H1 (cell line): ENCODE measurements around the gene PTGIR. TPM values are rescaled to one million over a fixed set of nuclear protein-coding genes. Genes with fewer than 3 reads are reported as not detected.

ENCODE experiments used
- CTCF ChIA-PET: fragments of 300-600 bp; sonication (Branson Sonifier 250); formaldehyde crosslinking; loops from one replicate; lab custom pipeline; 2021; ENCODE audit not compliant: partially characterized antibody; lab: Charles Lee
- POLR2A ChIA-PET: fragments of 300-600 bp; sonication (Branson Sonifier 250); formaldehyde crosslinking; loops from one replicate; lab custom pipeline; 2021; ENCODE audit warnings: inconsistent platforms; ENCODE audit not compliant: partially characterized antibody; lab: Charles Lee
- DNase-seq, 2 experiments: peaks; one replicate each; pipeline versions ENCODE4 v3.0.0 to v3.0.0-alpha.2; 2010 to 2022; ENCODE audit warnings: low spot score in 2 of 2, low read depth in 1 of 2, mixed read lengths in 1 of 2
- FAIRE-seq: peaks from 2 replicates; lab custom pipeline; 2011; peaks lifted over from hg19 to GRCh38; lab: Jason Lieb, UNC
- H2AFZ ChIP-seq: 2 replicates; pipeline ENCODE4 v1.8.1; 2012; ENCODE audit warnings: low read length, inconsistent platforms
- H2AK5ac ChIP-seq: 2 replicates; pipeline ENCODE4 v1.6.1; 2013; ENCODE audit warnings: low read depth, low read length
- H2BK120ac ChIP-seq: replicated peaks from 2 replicates; pipeline ENCODE3; 2013; ENCODE audit warnings: low read depth, low read length, inconsistent platforms
- H2BK12ac ChIP-seq: 2 replicates; pipeline ENCODE4 v1.6.1; 2013; ENCODE audit warnings: low read depth, low read length
- H2BK15ac ChIP-seq: 2 replicates; pipeline ENCODE4 v1.6.1; 2013; ENCODE audit warnings: low read length
- H2BK20ac ChIP-seq: 2 replicates; pipeline ENCODE4 v1.6.1; 2013; ENCODE audit warnings: low read length
- H2BK5ac ChIP-seq: 2 replicates; pipeline ENCODE4 v1.6.1; 2013; ENCODE audit warnings: low read depth, low read length
- H3K14ac ChIP-seq: 2 replicates; pipeline ENCODE4 v1.6.1; 2013; ENCODE audit warnings: inconsistent platforms; ENCODE audit not compliant: insufficient read length
- H3K18ac ChIP-seq: 2 replicates; pipeline ENCODE4 v1.6.1; 2013; ENCODE audit warnings: low read length; ENCODE audit errors: extremely low read depth
- H3K23ac ChIP-seq: 2 replicates; pipeline ENCODE4 v1.6.1; 2013; ENCODE audit warnings: inconsistent platforms; ENCODE audit not compliant: insufficient read length
- H3K23me2 ChIP-seq: 2 replicates; pipeline ENCODE4 v1.6.1; 2013; ENCODE audit warnings: low read depth, low read length
- H3K27ac ChIP-seq: 2 replicates; pipeline ENCODE4 v1.6.1; 2011; ENCODE audit warnings: low read depth, low read length, inconsistent platforms
- H3K27me3 ChIP-seq, 4 experiments: replicated peaks in 1 of 4; 1 replicate in 1 of 4; 2 replicates in 3 of 4; pipeline versions ENCODE4 v1.6.1 to v1.8.1; 2011 to 2013; ENCODE audit warnings: low read length in 3 of 4, mild to moderate bottlenecking in 3 of 4, inconsistent platforms in 2 of 4, mixed read lengths in 2 of 4, moderate library complexity in 1 of 4; ENCODE audit not compliant: control insufficient read depth in 3 of 4, insufficient read depth in 3 of 4; ENCODE audit errors: extremely low read depth in 1 of 4
- H3K36me3 ChIP-seq, 4 experiments: 2 replicates each; pipeline versions ENCODE4 v1.6.1 to v1.8.1; 2011 to 2013; ENCODE audit warnings: mild to moderate bottlenecking in 4 of 4, low read length in 3 of 4, moderate library complexity in 2 of 4, control low read depth in 1 of 4, inconsistent platforms in 1 of 4; ENCODE audit not compliant: insufficient read depth in 4 of 4, control insufficient read depth in 2 of 4
- H3K4ac ChIP-seq: replicated peaks from 2 replicates; pipeline ENCODE3; 2013; ENCODE audit warnings: low read length, low read depth, mixed read lengths, inconsistent platforms; ENCODE audit not compliant: insufficient read length
- H3K4me1 ChIP-seq, 4 experiments: replicated peaks in 1 of 4; 1 replicate in 1 of 4; 2 replicates in 3 of 4; pipeline versions ENCODE4 v1.6.1 to v1.8.1; 2011 to 2013; ENCODE audit warnings: low read length in 3 of 4, inconsistent platforms in 2 of 4, mixed read lengths in 1 of 4; ENCODE audit not compliant: insufficient read depth in 4 of 4, control insufficient read depth in 3 of 4
- H3K4me2 ChIP-seq, 2 experiments: 2 replicates each; pipeline versions ENCODE4 v1.6.1 to v1.8.1; 2011 to 2013; ENCODE audit warnings: low read depth in 2 of 2, low read length in 2 of 2, control low read depth in 1 of 2, inconsistent platforms in 1 of 2, mild to moderate bottlenecking in 1 of 2; ENCODE audit not compliant: insufficient read depth in 1 of 2
- H3K4me3 ChIP-seq, 4 experiments: fragments of 200-600, 300-600 bp in 1 of 4; sonication (generic), shearing (Covaris generic), sonication (Bioruptor Twin) in 1 of 4; 2 replicates each; pipeline versions ENCODE4 v1.5.1 to v1.8.1; 2011 to 2016; ENCODE audit warnings: low read length in 4 of 4, low read depth in 3 of 4, control low read depth in 2 of 4, inconsistent platforms in 2 of 4, mild to moderate bottlenecking in 2 of 4, mixed read lengths in 1 of 4, moderate library complexity in 1 of 4; ENCODE audit not compliant: insufficient read depth in 2 of 4; ENCODE audit errors: extremely low read depth in 1 of 4
- H3K56ac ChIP-seq: replicated peaks from 2 replicates; pipeline ENCODE3; 2013; ENCODE audit warnings: low read depth, mild to moderate bottlenecking, mixed read lengths, low read length, inconsistent platforms; ENCODE audit not compliant: insufficient read length
- H3K79me1 ChIP-seq: 2 replicates; pipeline ENCODE4 v1.6.1; 2013; ENCODE audit warnings: low read depth, low read length, control low read depth
- H3K79me2 ChIP-seq, 2 experiments: 2 replicates each; pipeline versions ENCODE4 v1.6.1 to v1.8.1; 2012 to 2013; ENCODE audit warnings: low read length in 2 of 2, mild to moderate bottlenecking in 2 of 2, inconsistent platforms in 1 of 2; ENCODE audit not compliant: insufficient read depth in 2 of 2, control insufficient read depth in 1 of 2
- H3K9ac ChIP-seq, 4 experiments: replicated peaks in 1 of 4; 1 replicate in 1 of 4; 2 replicates in 3 of 4; pipeline versions ENCODE4 v1.6.1 to v1.8.1; 2011 to 2013; ENCODE audit warnings: low read depth in 3 of 4, low read length in 3 of 4, control low read depth in 2 of 4, mild to moderate bottlenecking in 2 of 4, moderate library complexity in 2 of 4, inconsistent platforms in 1 of 4; ENCODE audit errors: extremely low read depth in 1 of 4
- H3K9me3 ChIP-seq, 2 experiments: 2 replicates each; pipeline versions ENCODE4 v1.6.1 to v1.8.1; 2012 to 2013; ENCODE audit warnings: mild to moderate bottlenecking in 2 of 2, moderate library complexity in 2 of 2, control low read depth in 1 of 2, inconsistent platforms in 1 of 2, low read depth in 1 of 2, low read length in 1 of 2, mixed read lengths in 1 of 2; ENCODE audit not compliant: insufficient read depth in 2 of 2
- H4K20me1 ChIP-seq, 2 experiments: replicated peaks in 1 of 2; 2 replicates each; pipeline versions ENCODE3 to v1.8.1; 2011 to 2013; ENCODE audit warnings: inconsistent platforms in 2 of 2, low read length in 2 of 2, mild to moderate bottlenecking in 1 of 2; ENCODE audit not compliant: insufficient read depth in 2 of 2, control insufficient read depth in 1 of 2
- H4K5ac ChIP-seq: 2 replicates; pipeline ENCODE4 v1.6.1; 2013; ENCODE audit warnings: low read length, low read depth, mixed read lengths, inconsistent platforms; ENCODE audit not compliant: insufficient read length
- H4K8ac ChIP-seq: 2 replicates; pipeline ENCODE4 v1.8.0; 2013; ENCODE audit warnings: mild to moderate bottlenecking, moderate library complexity, low read length, inconsistent platforms; ENCODE audit not compliant: insufficient read depth; ENCODE audit errors: extremely low read depth
- H4K91ac ChIP-seq: replicated peaks from 2 replicates; pipeline ENCODE3; 2013; ENCODE audit warnings: low read length, mixed read lengths, inconsistent platforms; ENCODE audit not compliant: insufficient read length
- CHD2 ChIP-seq: IDR thresholded peaks from 2 replicates; pipeline ENCODE4 v1.6.1; 2012; ENCODE audit warnings: low read length, improper control_type of control experiment
- GABPA ChIP-seq: IDR thresholded peaks from 2 replicates; pipeline ENCODE4 v1.6.1; 2011; ENCODE audit warnings: mild to moderate bottlenecking, low read length, moderate library complexity, borderline replicate concordance; ENCODE audit not compliant: insufficient read depth
- GTF2F1 ChIP-seq: IDR thresholded peaks from 2 replicates; pipeline ENCODE4 v1.6.1; 2012; ENCODE audit warnings: low read depth, low read length, improper control_type of control experiment, borderline replicate concordance
- RFX5 ChIP-seq: IDR thresholded peaks from 2 replicates; pipeline ENCODE4 v1.6.1; 2011; ENCODE audit warnings: low read depth, low read length, improper control_type of control experiment, borderline replicate concordance
- SP1 ChIP-seq: IDR thresholded peaks from 2 replicates; pipeline ENCODE4 v1.6.1; 2011; ENCODE audit warnings: low read depth, low read length
- SP2 ChIP-seq: IDR thresholded peaks from 2 replicates; pipeline ENCODE4 v1.6.1; 2012; ENCODE audit warnings: mild to moderate bottlenecking, low read length, inconsistent platforms
- TAF7 ChIP-seq: optimal IDR thresholded peaks from 2 replicates; pipeline ENCODE3; 2011; ENCODE audit warnings: low read depth, mild to moderate bottlenecking, inconsistent platforms, low read length, moderate library complexity, borderline replicate concordance
- WGBS, 2 experiments: shearing (Covaris generic) in 1 of 2; methylation state at CpG; one replicate each; pipeline versions ENCODE4 v1.1.6 to v1.1.7; 2013 to 2015; ENCODE audit warnings: low lambda C conversion rate in 2 of 2, mixed read lengths in 2 of 2, inconsistent platforms in 1 of 2, low coverage in 1 of 2, missing lambda C conversion rate in 1 of 2; ENCODE audit not compliant: insufficient replicate concordance in 2 of 2, insufficient coverage in 1 of 2, insufficient read length in 1 of 2; ENCODE audit errors: extremely low coverage in 1 of 2, missing lambda C conversion rate in 1 of 2; 5-methylcytosine and 5-hydroxymethylcytosine counted together
- long read RNA-seq, 2 experiments: library from RNA in 1 of 2; library from capped mRNA in 1 of 2; stranded (forward); transcript quantifications; one replicate each; pipeline ENCODE4 v2.0.0, GENCODE V29; 2021; ENCODE audit warnings: inconsistent platforms in 1 of 2
- polyA minus RNA-seq, 3 experiments: library from RNA; depleted of rRNA, polyadenylated mRNA; stranded (reverse); fragments of >200 nt; gene quantifications; 1 replicate in 2 of 3; 2 replicates in 1 of 3; pipeline ENCODE4 v1.2.3, GENCODE V29; 2011
- polyA plus RNA-seq, 7 experiments: library from polyadenylated mRNA; depleted of rRNA in 3 of 7; stranded (reverse) in 5 of 7; unstranded in 2 of 7; fragments of >200 nt in 5 of 7; fragments of 200-250 nt in 2 of 7; gene quantifications; 1 replicate in 5 of 7; 2 replicates in 1 of 7; 4 replicates in 1 of 7; pipeline versions ENCODE4 v1.2.1 to v1.2.3, GENCODE V29; 2011 to 2013; ENCODE audit warnings: missing spikeins in 2 of 7, mixed read lengths in 2 of 7
- total RNA-seq: library from RNA; stranded (reverse); fragmentation: NEBNext Ultra II Directional; extraction: Animal tissue kit (Norgen Biotek cat#: 25700); gene quantifications from 2 replicates; pipeline ENCODE4 v1.2.1, GENCODE V29; 2021
- TF ChIP-seq, protein P1 (sequence below): IDR thresholded peaks from 2 replicates; pipeline ENCODE4 v1.6.1; 2012; ENCODE audit warnings: inconsistent platforms

Gene PTGIR, protein sequence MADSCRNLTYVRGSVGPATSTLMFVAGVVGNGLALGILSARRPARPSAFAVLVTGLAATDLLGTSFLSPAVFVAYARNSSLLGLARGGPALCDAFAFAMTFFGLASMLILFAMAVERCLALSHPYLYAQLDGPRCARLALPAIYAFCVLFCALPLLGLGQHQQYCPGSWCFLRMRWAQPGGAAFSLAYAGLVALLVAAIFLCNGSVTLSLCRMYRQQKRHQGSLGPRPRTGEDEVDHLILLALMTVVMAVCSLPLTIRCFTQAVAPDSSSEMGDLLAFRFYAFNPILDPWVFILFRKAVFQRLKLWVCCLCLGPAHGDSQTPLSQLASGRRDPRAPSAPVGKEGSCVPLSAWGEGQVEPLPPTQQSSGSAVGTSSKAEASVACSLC
- total RNA-seq (not detected in 2 replicates), polyA plus RNA-seq (2011; rRNA removed) (0.15 and 0.19 TPM in 2 replicates), polyA minus RNA-seq (2011; rRNA and poly(A)+ RNA removed) (not detected in 2 replicates)
- 0.14 TPM for polyA plus RNA-seq (2011; cell fraction: cytosol; rRNA removed)
- polyA plus RNA-seq (2011; cell fraction: nucleus; rRNA removed) = 0.09 TPM
- polyA plus RNA-seq (2012, experiment 1 of 2) = not detected in 4 replicates
- not detected for polyA plus RNA-seq (2012, experiment 2 of 2)
- polyA plus RNA-seq (2013, experiment 1 of 2) = 0.10 TPM
- 0.13 TPM for polyA plus RNA-seq (2013, experiment 2 of 2)
- not detected for polyA minus RNA-seq (2011; cell fraction: cytosol; rRNA and poly(A)+ RNA removed)
- not detected for polyA minus RNA-seq (2011; cell fraction: nucleus; rRNA and poly(A)+ RNA removed)
- long read RNA-seq, experiment 1 = 0 reads
- long read RNA-seq, experiment 2 = 0 reads

- Histone ChIP-seq H2BK15ac (peak within 1 kb of the TSS; percentile 19; the same call in 1 of the 2 replicates), H2BK5ac (no peak within 1 kb of the TSS), H3K4me3 (no peak within 1 kb of the TSS), H3K23ac (no peak within 1 kb of the TSS), H3K27ac (no peak within 1 kb of the TSS), H4K91ac (peak within 1 kb of the TSS; percentile 91), H3K9me3 (no peaks in the 10 kb centered on the region), H4K5ac (no peak within 1 kb of the TSS), H2AK5ac (no peak within 1 kb of the TSS), H4K20me1 (no peaks in the 10 kb centered on the region), H3K36me3 (no peaks in the 10 kb centered on the region), H3K23me2 (no peaks in the 10 kb centered on the region), H2BK20ac (0 out of 2 replicates have a peak within 1 kb of the TSS, but pooled peaks have one; percentile 3), H4K8ac (peak within 1 kb of the TSS; percentile 16), H3K4ac (no peak within 1 kb of the TSS), H3K4me2 (no peak within 1 kb of the TSS), H3K18ac (no peak within 1 kb of the TSS), H3K79me1 (no peaks in the 10 kb centered on the region), H3K4me1 (peaks cover 0 to 12% (median 4%) of the 10 kb centered on the region in 4 experiments; a peak in 4 of 7 replicates), H2BK120ac (no peak within 1 kb of the TSS), H2AFZ (peak within 1 kb of the TSS; percentile 62; the same call in 1 of the 2 replicates), H3K56ac (no peak within 1 kb of the TSS), H2BK12ac (peak within 1 kb of the TSS; percentile 68; the same call in 1 of the 2 replicates), H3K27me3 (no peaks in the 10 kb centered on the region), H3K9ac (no peak within 1 kb of the TSS), H3K14ac (no peak within 1 kb of the TSS), H3K79me2 (no peaks in the 10 kb centered on the region)
- WGBS, 2 experiments = 84% methylated on average over 8 of the region's 13 CpGs; no CpG with 5 or more reads in 1 of the 2 experiments
- DNase-seq (no peak), FAIRE-seq (no peak)
- ChIA-PET POLR2A (interaction anchor here (0.6 to 1.3 kb wide), 3 partner anchors 18 to 243 kb away, joined by 3 to 4 read pairs (median 3); no protein-coding TSS in a partner anchor), CTCF (interaction anchor here (0.8 to 15.3 kb wide), 6 partner anchors 8 to 96 kb away, joined by 3 to 309 read pairs (median 6); no protein-coding TSS in a partner anchor)
- TF ChIP-seq, protein P1, sequence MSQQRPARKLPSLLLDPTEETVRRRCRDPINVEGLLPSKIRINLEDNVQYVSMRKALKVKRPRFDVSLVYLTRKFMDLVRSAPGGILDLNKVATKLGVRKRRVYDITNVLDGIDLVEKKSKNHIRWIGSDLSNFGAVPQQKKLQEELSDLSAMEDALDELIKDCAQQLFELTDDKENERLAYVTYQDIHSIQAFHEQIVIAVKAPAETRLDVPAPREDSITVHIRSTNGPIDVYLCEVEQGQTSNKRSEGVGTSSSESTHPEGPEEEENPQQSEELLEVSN = no peak
- TF ChIP-seq CHD2 = no peak
- no peak for TF ChIP-seq GTF2F1
- TF ChIP-seq SP2 = no peak
- TF ChIP-seq TAF7 = no peak
- no peak for TF ChIP-seq RFX5
- no peak for TF ChIP-seq GABPA
- no peak for TF ChIP-seq SP1
These were observed at the start of gene PTGIR for GRCh38 chr19:46624958-46625661. Gene PTGIR (minus strand): TSS chr19:46625089. CDS start chr19:46624225, 864 bp downstream.
